ENCODE measurements around the gene PNPLA2.

GRCh38 chr11:833849-834311, 15.2 kb downstream of the PNPLA2 start:
- no peak for TF ChIP-seq CTCF (conservative IDR thresholded peaks at IDR 0.05; ENCODE audit: low read length)
- TF ChIP-seq EZH2phosphoT487 (IDR thresholded peaks at IDR 0.05; ENCODE audit: borderline replicate concordance, low read depth, low read length): no peak
